ENCODE data around the gene ATG7.

Gene ATG7

GRCh38 chr3:11362600-11362999 is 90.4 kb downstream of the ATG7 start:
- no peak for DNase-seq (ENCODE audit: low read depth)

GRCh38 chr3:11363715-11364114 is 91.5 kb downstream of the ATG7 start:
- no peak for DNase-seq (ENCODE audit: low read depth)

GRCh38 chr3:11364181-11364580 is 92.0 kb downstream of the ATG7 start:
- DNase-seq (ENCODE audit: low read depth) = no peak

- DNase-seq (ENCODE audit: low read depth) = no peak
These were observed 95.0 kb downstream of the ATG7 start for GRCh38 chr3:11367143-11367693.

GRCh38 chr3:11370191-11370590 is 98.0 kb downstream of the ATG7 start:
- no peak for DNase-seq (ENCODE audit: low read depth)

GRCh38 chr3:11370966-11371365 is 98.8 kb downstream of the ATG7 start:
- no peak for DNase-seq (ENCODE audit: low read depth)

- DNase-seq (ENCODE audit: low read depth) = no peak
These were observed 99.5 kb downstream of the ATG7 start for GRCh38 chr3:11371747-11372146.

GRCh38 chr3:11373235-11373634 is 101.0 kb downstream of the ATG7 start:
- DNase-seq (ENCODE audit: low read depth) = no peak

GRCh38 chr3:11373654-11374053 is 101.5 kb downstream of the ATG7 start:
- DNase-seq (ENCODE audit: low read depth) = no peak

- no peak for DNase-seq (ENCODE audit: low read depth)
These were observed 103.3 kb downstream of the ATG7 start for GRCh38 chr3:11375333-11376088.

GRCh38 chr3:11377719-11378118 is 105.5 kb downstream of the ATG7 start:
- DNase-seq (ENCODE audit: low read depth) = no peak

- DNase-seq (ENCODE audit: low read depth) = no peak
These were observed 107.1 kb downstream of the ATG7 start for GRCh38 chr3:11379238-11379823.

GRCh38 chr3:11379824-11380701 is 107.9 kb downstream of the ATG7 start:
- DNase-seq (ENCODE audit: low read depth) = no peak

GRCh38 chr3:11381141-11381540 is 108.9 kb downstream of the ATG7 start:
- no peak for DNase-seq (ENCODE audit: low read depth)

GRCh38 chr3:11381563-11381962 is 109.4 kb downstream of the ATG7 start:
- DNase-seq (ENCODE audit: low read depth) = no peak

GRCh38 chr3:11382146-11382745 is 110.0 kb downstream of the ATG7 start:
- no peak for DNase-seq (ENCODE audit: low read depth)

GRCh38 chr3:11384074-11384473 is 111.9 kb downstream of the ATG7 start:
- no peak for DNase-seq (ENCODE audit: low read depth)

- no peak for DNase-seq (ENCODE audit: low read depth)
These were observed 113.1 kb downstream of the ATG7 start for GRCh38 chr3:11385326-11385725.

GRCh38 chr3:11385891-11386290 is 113.7 kb downstream of the ATG7 start:
- no peak for DNase-seq (ENCODE audit: low read depth)

GRCh38 chr3:11386465-11387113 is 114.4 kb downstream of the ATG7 start:
- DNase-seq (ENCODE audit: low read depth) = no peak
